MG63 (cell line): Measurements from ENCODE around the gene REN. TPM values are rescaled to one million over a fixed set of nuclear protein-coding genes. Genes with fewer than 3 reads are reported as not detected.

ENCODE experiments used
- DNase-seq: peaks from one replicate; pipeline ENCODE4 v3.0.0-alpha.2; 2020
- H3K27me3 ChIP-seq: fragments of 250-450 bp; sonication (Bioruptor Pico); 2 replicates; pipeline ENCODE4 v1.5.1; 2020; ENCODE audit warnings: mild to moderate bottlenecking, moderate library complexity
- H3K36me3 ChIP-seq: fragments of 250-450 bp; sonication (Bioruptor Pico); 2 replicates; pipeline ENCODE4 v1.5.1; 2020; ENCODE audit warnings: mild to moderate bottlenecking, moderate library complexity
- H3K4me3 ChIP-seq: fragments of 250-450 bp; sonication (Bioruptor Pico); 2 replicates; pipeline ENCODE4 v1.5.1; 2020; ENCODE audit warnings: mild to moderate bottlenecking, moderate library complexity
- H3K9me3 ChIP-seq: fragments of 250-450 bp; sonication (Bioruptor Pico); 2 replicates; pipeline ENCODE4 v1.5.1; 2020; ENCODE audit warnings: mild to moderate bottlenecking, moderate library complexity
- total RNA-seq: library from RNA; depleted of rRNA; stranded (reverse); fragments of >200 nt; shearing (Covaris generic); gene quantifications from 2 replicates; pipeline ENCODE4 v1.2.3, GENCODE V29; 2014; ENCODE audit warnings: low replicate concordance

The REN gene
- total RNA-seq, 1 experiment from 2014 or later = not detected

DNA sequence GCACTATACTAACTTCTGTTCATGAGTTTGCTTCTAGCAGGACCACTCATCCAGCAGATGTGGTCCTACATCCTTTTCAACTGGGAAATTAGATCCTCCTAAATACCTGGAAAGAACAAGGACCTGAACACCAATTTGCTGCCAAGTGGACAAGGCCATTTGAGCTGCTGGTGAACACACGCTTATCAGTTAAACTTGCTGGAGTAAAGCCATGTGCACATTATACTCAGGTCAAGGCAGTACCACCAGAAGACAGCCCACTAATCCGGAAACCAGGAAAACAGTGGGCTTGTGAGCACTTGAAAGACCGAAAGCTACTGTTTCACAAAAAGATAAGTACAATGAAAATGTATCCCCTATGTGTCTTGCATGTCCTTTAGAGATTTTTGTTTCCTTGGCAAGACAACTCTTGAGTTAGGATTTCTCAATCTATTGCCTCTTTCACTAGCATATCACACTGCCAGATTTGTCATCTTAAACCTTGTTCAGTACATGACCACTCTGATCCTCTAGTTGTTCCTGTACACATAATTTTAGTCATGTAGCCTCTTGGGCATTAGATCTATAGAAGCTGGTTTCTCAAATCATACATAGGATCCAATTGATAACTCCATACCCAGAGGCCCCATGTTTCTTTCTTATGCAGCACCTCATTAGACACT lies 4.5 kb upstream of the REN start:
- Histone ChIP-seq H3K9me3 (peaks cover 39% of the 10 kb centered on the region), H3K27me3 (no peaks in the 10 kb centered on the region; the same call in 1 of the 2 replicates), H3K36me3 (no peaks in the 10 kb centered on the region), H3K4me3 (no peak overlapping the region)
- no peak for DNase-seq

DNA sequence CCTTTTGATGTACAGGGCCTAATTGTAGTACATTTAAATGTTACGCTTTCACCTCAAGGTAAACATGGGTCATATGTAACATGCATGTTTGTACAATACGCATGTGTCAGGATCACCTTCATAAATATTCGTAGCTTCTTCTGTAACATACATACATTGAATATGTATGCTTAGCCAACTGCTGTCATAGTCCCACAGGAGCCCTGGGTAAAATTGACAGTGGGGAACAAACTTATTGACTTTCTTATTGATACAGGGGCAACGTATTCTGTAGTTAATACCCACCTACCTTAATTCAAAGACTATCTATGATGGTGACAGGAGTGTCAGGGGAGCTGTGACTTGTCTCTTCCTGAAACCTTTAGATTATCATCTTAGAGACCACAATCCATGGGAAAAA lies 3.7 kb upstream of the REN start:
- no peaks in the 10 kb centered on the region for H3K36me3 ChIP-seq
- DNase-seq = no peak
- peaks cover 39% of the 10 kb centered on the region for H3K9me3 ChIP-seq
- H3K27me3 ChIP-seq = no peaks in the 10 kb centered on the region
- H3K4me3 ChIP-seq = no peak overlapping the region

DNA sequence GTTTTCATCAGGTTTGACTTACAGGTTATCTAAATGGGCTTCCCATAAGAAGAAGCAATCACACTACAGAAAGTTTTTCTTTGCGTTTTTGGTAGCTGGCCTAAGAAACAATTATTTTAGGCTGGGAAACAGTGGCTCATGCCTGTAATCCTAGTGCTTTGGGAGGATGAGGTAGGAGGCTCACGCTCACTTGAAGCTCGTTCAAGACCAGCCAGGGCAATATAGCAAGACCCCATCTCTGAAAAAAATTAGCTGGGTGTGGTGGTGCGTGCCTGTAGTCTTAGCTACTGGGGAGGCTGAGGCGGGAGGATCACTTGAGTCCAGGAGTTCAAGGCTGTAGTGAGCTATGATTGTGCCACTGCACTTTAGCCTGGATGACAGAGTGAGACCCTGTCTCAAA lies 1.6 kb upstream of the REN start:
- H3K4me3 ChIP-seq = no peak overlapping the region
- no peak for DNase-seq
- no peaks in the 10 kb centered on the region for H3K36me3 ChIP-seq
- H3K27me3 ChIP-seq = no peaks in the 10 kb centered on the region
- peaks cover 39% of the 10 kb centered on the region for H3K9me3 ChIP-seq

DNA sequence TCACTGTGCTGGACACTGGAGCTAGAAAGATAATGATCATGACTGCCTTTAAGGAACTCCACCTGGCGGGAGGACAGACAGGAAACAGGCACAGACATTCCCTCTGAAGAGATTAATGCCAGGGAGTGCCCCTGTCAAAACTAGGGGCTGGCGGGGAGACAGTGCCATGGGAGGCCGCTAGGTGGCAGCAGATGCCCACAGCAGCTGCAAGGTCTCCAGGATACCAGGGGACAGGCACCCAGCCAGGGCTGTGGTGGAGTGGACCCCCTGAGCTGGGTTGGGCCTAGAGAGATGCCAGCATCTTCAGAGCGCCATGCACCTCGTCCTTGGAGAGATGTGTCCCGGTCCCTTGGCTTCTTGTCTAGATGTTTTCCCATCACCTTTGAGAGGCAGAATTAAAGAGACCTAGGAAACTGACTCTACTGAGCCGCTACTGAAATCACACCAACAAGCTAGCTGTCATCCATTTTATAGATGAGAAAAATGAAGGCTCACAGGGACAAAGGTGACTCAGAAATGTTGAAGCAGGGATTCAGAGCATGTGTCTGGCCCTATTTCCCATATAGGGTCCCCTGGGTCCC lies 3.6 kb downstream of the REN start:
- Histone ChIP-seq H3K9me3 (peaks cover 8% of the 10 kb centered on the region; the same call in 1 of the 2 replicates), H3K27me3 (no peaks in the 10 kb centered on the region), H3K36me3 (no peaks in the 10 kb centered on the region), H3K4me3 (no peak overlapping the region)
- DNase-seq = peak; percentile 72

DNA sequence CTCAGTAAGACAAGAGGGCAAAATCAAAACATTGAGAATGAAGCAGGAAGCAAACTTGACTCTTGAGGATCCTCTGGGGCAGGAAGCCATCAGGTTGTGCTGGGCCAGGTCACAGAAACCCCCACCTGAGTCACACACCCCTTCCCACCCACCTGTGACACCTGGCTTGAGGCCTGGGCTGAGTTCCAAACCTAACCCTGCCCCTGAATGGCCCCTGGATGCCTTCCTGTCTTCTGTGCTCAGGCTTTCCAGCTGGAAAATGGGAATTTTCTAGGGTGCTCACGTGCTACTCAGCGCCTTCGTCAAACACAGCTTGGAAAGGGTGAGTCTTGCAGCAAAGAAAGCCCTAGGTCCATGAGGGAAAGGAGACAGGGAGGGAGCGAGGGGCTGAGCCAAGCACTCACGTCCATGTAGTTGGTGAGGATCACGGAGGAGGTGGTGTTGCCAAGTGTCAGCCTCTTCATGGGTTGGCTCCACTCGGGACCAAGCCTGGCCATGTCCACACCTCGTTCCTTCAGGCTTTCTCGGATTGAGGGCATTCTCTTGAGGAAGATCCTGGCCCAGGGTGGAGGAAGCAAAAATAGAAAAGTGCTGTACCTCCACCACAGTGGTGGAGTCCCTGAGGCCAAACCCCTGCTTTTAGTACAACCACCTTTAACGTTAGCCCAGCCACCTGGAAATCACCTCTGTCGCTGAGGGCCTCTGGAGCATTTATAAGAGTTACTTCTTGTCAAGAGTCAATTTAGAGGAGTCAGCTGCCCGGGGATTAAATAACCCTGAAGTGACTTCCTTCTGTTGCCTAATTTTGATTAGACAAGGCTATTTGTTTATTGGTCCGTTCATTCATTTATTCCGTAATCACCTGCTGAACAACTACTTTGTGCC lies 4.3 kb downstream of the REN start:
- Histone ChIP-seq H3K27me3 (no peaks in the 10 kb centered on the region), H3K4me3 (no peak overlapping the region), H3K36me3 (no peaks in the 10 kb centered on the region), H3K9me3 (peaks cover under 1% of the 10 kb centered on the region; the same call in 1 of the 2 replicates)
- no peak for DNase-seq

DNA sequence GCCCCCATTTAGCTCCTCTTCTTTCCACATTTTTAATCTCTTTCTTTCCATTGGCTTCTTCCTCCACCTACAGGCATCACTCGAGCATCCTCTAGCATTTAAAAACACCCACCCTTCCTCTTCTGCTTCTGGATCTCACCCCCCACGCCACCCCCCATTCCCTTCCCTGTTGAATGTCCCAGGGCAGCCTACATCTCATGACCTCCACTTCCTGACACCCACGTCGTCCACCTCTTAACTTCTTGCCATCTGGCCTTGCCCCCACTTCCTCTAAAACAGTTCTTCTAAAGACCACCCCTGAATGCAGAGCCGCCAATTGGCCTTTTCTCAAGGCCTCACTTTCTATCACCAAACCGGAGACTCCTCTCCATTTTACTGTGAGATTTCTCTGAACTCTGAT lies 8.2 kb downstream of the REN start:
- H3K4me3 ChIP-seq = no peak overlapping the region
- no peak for DNase-seq
- H3K36me3 ChIP-seq = no peaks in the 10 kb centered on the region

DNA sequence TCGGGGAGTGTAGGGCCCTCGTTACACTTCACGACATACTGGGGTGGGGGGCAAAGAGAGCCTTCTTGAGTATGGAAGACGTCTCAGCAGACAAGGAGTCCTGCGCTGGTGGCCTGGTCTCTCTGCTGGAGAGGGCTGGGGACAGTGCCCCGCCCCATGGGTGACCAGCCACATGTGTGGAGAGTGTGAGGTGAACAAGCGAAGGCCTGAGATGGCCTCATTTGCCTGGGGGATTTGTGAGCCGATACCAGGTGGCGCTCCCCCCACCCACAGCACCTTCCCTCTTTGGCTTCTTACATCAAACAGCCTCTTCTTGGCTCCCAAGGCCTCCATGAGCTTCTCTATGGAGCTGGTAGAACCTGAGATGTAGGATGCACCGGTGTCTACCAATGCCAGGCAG lies 10.3 kb downstream of the REN start:
- H3K9me3 ChIP-seq = no peaks in the 10 kb centered on the region
- H3K36me3 ChIP-seq = no peaks in the 10 kb centered on the region
- no peak for DNase-seq
- H3K27me3 ChIP-seq = no peaks in the 10 kb centered on the region
- H3K4me3 ChIP-seq = no peak overlapping the region

More for the DNA sequence above, 8.2 kb downstream of the REN start:
- Histone ChIP-seq H3K9me3 (no peaks in the 10 kb centered on the region), H3K27me3 (no peaks in the 10 kb centered on the region)

DNA sequence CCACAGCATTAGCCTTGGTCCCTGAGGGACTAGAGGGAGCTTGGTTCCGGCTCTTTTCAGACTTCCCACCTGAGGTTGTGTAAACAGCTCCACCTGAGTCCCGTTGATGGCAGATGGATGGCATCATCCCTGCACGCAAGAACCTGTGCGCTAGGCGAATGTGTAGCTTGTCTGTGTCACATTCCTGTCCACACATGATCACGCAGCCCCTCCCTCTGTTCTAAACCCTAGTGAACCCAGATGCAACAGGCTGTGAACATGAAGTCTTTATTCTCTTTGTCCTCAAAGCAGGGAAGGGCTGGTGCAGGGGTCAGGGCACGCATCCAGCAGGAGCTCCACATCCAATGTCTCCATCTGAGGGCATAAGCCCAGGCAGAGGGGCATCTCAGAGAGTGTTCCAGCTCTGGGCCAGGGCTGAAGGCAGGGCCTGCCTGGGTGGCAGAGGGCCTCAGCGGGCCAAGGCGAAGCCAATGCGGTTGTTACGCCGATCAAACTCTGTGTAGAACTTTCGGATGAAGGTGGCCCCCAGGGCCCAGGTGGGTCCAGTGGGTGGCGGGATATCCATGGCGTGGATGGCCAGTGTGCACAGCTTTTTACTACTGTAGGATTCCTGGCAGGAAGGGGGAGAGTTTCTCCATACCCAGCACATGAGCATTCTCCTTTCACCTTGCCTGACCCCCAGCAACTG lies 11.4 kb downstream of the REN start:
- no peak for DNase-seq

DNA sequence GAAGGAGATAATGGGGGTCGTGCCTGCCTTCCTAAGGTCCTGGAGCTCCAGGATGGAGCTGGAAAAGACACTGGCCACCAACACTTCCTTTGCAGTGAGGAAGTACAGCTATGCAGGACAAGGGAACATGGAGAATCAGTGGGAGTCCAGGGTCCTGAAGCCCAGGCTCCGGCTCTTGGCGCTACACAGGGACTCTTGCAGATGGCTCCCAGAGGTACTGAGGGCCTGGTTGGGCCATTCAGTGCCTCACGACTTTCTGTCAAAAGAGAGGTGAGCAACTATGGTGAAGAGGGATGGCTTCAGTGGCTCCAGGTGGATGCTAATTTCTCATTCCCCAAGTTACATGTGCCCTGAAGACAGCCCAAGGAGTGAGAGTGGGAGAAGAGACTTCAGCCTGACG lies 12.5 kb downstream of the REN start:
- no peak overlapping the region for H3K4me3 ChIP-seq
- H3K9me3 ChIP-seq = no peaks in the 10 kb centered on the region
- DNase-seq = no peak
- no peaks in the 10 kb centered on the region for H3K36me3 ChIP-seq
- no peaks in the 10 kb centered on the region for H3K27me3 ChIP-seq

More for the DNA sequence above, 11.4 kb downstream of the REN start:
- no peak overlapping the region for H3K4me3 ChIP-seq
- H3K9me3 ChIP-seq = no peaks in the 10 kb centered on the region
- no peaks in the 10 kb centered on the region for H3K27me3 ChIP-seq
- no peaks in the 10 kb centered on the region for H3K36me3 ChIP-seq

DNA sequence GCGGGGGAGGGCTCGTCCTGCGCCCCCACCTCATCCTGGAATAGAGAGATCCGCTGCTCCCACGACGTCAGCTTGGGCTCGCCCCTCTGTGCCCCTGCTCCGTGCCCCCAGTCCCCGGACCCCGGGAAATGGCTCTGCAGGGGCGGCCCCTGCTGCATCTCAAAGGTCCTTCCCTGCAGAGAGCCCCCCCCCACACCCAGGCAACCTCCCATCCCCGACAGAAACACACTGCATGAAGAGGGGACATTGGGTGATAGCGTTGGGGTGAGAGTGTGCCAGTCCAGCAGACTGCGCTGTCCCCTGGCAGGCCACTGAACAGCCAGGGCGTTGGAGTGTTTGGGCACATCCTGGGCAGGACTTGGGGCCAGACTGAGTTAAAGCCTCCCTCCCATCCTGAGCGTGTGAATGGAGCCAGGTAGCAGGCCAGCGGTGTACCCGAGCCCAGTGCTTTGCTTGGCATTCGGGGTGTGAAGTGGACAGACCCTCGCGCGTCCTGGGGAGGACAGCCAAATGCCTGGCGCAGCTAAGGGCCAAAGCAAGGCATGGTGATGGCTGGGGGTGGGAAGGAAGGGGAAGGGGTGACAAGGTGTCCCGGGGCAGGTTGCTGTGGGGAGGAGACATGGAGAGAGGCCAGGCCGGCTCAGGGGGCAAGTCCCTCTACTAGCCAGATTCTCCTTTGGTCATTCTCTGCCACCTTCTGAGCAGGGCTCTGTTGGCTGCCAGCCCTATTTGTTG lies 13.7 kb downstream of the REN start:
- peak overlapping the region; percentile 52 for H3K4me3 ChIP-seq
- no peak for DNase-seq
- no peaks in the 10 kb centered on the region for H3K27me3 ChIP-seq
- no peaks in the 10 kb centered on the region for H3K36me3 ChIP-seq
- no peaks in the 10 kb centered on the region for H3K9me3 ChIP-seq

DNA sequence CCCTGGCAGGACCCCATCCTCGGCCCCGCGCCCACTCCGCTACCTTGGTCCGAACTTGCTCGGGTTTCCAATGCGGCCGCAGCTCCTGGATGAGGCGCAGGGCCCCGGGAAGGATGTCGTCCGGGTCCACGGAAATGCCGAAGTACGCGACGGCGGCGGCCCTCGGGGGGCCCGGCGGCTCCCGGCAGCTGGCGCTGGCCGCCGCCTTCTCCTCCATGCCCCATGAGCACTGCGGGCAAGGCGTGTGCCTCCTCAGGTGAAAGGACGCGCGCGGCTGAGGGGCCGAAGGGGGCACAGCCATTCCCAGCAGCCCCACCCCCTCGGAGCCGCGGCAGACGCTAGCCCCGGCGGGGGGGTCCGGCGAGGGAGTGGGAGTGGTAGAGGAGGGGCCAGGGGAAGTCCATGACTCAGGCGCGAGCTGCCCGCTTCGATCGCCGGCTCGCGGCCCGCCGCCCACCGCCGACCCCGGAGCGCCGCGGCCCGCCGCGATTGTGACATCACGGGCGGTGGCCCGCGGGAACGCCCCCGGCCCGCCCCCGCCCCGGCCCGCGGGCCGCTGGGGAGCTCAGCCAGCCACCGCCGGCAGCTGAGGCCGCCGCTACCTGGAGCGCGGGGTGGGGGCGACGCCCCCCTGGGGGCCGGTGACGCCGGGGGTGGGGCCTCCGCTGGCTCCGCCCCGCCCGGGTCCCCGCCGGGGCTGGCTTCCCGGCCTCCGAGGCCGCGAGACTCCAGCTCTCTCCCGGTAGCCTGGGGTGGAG lies 14.4 kb downstream of the REN start, which contains the start of gene ETNK2:
ETNK2 (minus strand) TSS at position 493 of the 758 bp plus-strand sequence; CDS start at position 301, 192 bp downstream.
- peak; percentile 72 for DNase-seq
- Histone ChIP-seq H3K4me3 (peak within 1 kb of the TSS; percentile 55), H3K9me3 (no peaks in the 10 kb centered on the region), H3K27me3 (no peaks in the 10 kb centered on the region), H3K36me3 (no peaks in the 10 kb centered on the region)

DNA sequence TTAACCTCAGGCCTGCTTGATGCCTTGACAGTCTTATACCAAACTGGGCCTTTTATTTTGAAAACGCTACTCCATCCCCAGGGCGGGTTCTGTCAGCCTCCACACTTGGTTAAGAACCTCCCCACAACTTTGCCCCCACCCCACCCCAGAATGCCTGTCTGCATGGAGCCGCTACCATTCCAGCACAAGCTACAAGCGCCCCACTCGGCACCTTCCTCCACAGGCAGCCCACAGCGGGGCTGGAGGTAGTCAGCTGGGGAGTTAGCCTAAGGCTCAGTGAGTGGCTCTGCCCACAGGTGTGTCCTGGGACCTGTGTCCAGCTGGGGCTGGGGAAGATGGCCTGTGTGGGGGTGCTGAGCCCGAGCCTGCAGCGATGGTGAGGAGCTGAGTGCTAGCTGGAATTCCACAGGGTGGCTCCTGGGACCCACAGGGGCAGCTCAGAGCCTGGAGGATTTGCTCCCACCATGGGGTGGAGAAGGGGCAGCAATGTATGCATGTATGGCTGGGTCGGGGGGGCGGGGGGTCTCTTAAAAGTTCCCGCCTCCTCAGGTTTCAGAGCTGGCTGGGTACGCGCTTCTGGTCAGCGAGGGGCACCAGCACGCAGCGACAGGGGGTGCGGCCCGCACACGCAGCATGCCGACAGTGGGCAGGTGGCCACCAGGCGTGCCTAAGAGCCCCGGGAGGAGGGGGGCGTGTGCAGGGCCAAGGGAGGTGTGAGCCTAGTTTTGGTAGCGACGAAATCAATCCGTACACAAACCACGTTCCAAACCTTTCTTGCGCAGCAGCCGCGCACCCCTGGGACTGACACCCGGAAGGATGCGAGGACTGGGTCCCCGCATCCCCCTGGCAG lies 15.2 kb downstream of the REN start:
- DNase-seq = no peak
- Histone ChIP-seq H3K4me3 (peak overlapping the region; percentile 55), H3K27me3 (no peaks in the 10 kb centered on the region), H3K9me3 (no peaks in the 10 kb centered on the region), H3K36me3 (no peaks in the 10 kb centered on the region)

DNA sequence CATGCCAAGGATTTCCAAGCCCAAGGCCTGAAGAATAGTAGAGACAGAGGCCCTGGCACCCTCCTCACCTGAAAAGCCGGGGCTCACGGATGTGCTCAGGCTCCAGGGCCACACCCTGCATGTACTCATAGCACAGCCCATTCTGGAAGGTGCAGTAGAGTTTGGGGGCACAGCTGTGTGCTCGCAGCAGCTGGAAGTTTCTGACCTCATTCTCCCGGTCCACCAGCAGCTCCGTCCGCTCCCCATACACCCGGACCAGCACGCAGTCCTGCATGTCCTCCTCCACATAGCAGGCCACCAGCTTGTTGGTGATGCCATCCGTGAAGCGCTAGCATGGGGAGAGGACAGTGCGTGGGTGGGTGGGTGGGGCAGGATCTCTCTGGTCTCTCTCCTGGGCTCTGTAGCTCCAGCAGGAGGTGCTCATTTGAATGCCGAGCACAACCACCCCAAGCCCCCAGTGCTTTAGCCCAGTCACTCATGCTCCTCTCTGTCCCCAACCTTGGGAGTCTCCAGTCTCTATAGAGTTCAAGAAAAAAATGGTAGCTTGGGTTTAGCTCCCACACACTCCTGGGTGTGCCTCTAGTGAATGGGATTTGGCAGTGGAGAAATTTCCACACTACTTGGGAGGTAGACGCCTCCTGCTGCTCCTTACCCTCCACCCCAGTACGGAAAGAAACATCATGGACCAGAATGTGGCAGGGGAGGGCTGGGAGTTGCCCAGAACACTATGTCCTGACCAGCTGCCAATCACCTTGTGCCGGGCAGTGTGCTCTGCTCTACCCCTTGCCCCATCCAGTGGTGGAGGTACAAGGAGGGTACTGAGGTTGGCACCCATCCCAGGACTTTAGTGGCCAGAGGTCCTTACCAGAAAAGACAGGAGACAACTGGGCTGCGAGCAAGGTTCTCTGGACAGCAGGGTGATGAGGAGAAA lies 16.2 kb downstream of the REN start:
- H3K4me3 ChIP-seq = no peak overlapping the region

DNA sequence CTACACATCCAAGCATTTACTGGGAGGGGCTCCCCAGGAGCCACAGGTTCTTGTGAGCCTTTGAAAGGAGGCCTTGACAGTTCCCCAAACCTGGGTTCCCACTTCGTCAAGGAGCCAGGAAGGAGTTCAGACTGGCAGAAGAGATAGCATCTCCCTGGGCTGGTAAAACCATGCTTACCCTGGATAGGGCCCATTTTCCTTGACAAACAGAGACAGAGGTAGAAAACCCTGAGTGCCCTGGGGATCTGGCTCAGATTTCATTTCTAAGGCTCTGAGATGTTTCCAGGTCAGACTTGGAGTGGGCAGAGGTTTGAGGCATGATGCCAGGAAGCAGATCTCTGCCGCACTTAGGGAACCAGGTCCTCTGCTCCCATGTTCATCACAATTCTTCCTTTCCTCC lies 17.0 kb downstream of the REN start:
- no peak overlapping the region for H3K4me3 ChIP-seq
- no peaks in the 10 kb centered on the region for H3K36me3 ChIP-seq
- no peaks in the 10 kb centered on the region for H3K9me3 ChIP-seq
- DNase-seq = no peak
- H3K27me3 ChIP-seq = no peaks in the 10 kb centered on the region

More for the DNA sequence above, 16.2 kb downstream of the REN start:
- DNase-seq = no peak
- H3K9me3 ChIP-seq = no peaks in the 10 kb centered on the region
- no peaks in the 10 kb centered on the region for H3K36me3 ChIP-seq
- no peaks in the 10 kb centered on the region for H3K27me3 ChIP-seq
